HG03066 (cell line): ENCODE results near the gene PARD3B.

Experiments
- ATAC-seq: cut with Tn5 transposase; IDR thresholded peaks from one replicate; pipeline ENCODE4 v1.9.1; 2021; ENCODE audit warnings: low read depth; ENCODE audit not compliant: unreplicated experiment

The PARD3B gene

DNA sequence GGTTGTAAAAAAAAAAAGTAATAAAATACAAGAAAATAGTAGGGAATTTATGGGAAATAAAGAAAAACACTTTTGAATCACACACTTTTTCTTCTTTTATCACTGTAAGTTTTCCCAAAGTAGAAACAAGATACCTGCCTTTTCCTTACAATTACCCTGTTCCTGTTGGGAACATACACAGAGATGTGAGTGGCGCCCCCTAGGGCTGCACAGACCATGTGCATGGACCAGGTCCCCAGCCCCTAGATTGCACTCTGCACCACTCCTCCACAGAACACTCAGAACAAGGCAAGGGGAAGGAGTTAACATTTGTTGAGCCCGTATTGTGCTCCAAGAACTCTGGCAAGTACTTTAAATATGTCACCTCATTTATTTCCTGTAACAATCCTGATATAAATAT is 1018.4 kb downstream of the PARD3B start:
- ATAC-seq = no peak

DNA sequence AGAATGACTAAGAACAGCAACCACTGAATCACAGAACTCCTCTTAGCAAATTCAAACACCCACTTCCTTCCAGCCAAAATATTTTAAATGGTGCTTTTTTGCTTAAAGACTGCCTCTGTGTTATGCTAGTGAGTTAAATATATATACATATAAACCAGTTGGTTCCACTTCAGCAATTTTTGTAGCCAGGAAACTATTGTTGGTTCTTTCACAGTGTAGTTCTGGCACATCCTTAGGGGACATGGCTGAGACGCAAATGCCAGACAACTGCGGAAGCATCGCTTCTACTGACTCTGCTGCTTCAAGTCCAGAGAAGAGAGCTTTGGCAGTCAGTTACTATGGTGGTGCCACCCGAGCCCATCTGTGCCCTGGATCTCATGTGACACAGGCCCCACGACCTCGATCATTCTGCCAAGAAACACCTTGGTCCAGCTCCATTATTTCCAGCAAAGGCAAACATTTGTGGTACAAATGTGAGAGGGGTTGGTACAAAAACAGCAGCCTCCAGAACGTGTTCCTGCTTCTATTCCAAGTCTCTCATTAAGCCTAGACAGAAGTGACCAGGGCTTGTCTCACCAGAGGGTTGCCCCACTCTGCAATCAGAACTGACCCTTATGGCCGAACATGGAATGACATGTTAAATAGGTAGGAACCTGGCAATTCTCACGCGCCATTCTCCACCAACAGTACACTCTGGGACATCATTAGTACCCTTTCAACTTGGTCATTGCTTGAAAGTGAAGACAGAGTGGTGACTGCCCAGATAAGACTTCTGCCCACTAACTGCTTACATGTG is 1019.3 kb downstream of the PARD3B start:
- ATAC-seq = no peak

DNA sequence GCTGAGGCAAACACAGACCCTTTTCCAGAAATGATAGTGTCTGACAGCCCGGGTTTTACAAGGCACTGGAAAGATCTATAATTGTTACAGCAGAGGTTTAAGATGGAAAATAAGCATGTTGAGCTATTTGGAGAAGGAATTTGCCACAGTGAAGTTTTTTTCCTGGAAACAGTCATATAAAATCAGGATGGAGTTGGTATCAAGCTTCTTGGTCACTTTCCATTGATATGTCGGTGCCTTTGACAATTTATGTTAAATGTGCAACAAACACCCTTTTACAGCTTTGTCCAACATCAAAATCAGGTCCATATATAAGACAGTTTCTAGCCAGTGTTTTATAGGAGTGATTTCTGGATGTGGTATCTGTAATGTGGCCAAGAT is 1019.9 kb downstream of the PARD3B start:
- ATAC-seq = no peak

DNA sequence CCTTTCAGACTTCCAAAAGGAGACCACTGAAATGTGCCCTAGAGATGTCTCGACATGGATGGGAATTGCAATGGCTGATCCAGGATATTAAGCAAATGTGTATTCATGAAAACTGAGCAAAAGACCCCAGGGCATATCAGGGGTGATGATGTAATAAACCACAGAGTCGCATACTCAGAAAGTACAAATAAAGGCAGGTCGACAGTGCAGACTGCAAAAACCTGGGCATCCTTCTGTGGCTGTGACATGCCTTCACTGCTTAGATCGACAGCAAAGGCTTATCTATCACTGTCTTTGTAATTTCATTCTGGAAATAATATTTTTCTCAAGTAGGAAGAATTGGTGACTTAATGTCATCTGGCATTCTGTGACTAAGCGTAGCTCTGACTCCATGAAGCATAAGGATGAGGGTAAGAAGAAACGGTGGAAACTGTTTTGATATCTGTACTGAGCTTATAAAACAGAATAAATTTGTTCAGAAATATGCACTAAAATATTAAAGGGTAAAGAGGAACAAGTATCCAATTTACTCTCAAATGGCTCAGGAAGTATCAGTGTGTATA is 1021.4 kb downstream of the PARD3B start:
- ATAC-seq = no peak

DNA sequence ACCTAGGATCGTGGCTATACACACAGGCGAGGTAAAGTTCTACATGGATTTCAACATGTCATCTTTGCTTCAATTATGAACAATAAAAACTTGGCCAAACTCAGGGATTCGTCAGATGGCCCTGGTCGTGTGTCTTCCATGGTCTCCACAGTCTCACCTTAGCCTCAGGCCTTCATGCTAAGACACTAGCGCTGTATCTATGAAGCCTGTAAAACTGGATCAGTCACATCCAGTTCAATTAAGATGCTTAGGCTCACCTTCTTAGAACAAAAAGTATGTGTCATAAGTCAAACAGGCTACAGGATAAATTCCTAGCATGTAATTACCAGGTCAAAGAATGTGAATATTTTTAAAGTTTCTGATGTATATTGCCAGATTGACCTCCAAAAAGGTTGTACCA is 1023.3 kb downstream of the PARD3B start:
- no peak for ATAC-seq

DNA sequence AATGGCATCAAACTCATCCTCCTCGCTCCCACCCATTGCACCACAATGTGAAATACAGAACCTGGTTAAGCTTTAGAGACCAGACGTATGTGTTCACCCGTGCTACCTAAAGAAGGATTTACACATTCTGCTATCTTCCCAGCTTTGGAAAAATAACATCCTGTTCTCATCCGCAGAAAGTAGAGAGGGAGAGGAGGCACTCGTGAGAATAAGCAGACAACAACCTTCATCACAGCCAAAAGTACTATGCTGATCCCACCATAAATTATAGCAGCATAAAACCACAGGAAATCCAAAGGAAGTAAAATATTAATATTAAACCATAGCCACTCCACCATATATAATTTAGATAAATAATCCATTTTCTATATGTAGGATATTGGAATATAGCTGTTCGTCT is 1025.4 kb downstream of the PARD3B start:
- no peak for ATAC-seq

DNA sequence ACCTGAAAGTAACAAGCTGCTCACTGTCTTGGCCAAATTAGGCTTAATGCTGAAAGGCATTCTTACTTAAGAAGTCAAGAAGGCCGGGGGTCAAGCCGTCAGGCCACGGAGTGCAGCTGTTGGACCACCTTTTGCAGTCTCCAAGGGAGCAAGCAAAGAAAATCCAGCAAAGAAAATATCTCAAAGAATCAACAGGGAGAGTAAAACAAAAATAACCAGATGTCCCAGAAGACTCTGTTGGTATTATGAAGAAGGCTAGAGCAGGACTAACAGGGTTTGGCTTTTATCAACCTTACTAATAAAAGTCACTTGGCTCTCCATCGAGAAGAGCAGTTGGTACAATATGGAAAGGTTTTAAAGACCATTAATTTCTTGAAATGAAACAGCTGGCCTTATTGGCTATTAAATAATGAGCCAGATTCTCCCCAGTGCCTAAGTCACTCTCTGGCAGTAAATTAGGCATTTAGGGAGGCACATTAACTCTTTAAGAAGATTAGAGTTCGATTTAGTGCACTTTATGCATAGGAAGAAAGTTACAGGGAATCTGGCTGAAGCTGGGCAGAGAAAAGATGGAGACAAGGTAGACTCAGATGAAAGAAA is 1026.2 kb downstream of the PARD3B start:
- no peak for ATAC-seq

DNA sequence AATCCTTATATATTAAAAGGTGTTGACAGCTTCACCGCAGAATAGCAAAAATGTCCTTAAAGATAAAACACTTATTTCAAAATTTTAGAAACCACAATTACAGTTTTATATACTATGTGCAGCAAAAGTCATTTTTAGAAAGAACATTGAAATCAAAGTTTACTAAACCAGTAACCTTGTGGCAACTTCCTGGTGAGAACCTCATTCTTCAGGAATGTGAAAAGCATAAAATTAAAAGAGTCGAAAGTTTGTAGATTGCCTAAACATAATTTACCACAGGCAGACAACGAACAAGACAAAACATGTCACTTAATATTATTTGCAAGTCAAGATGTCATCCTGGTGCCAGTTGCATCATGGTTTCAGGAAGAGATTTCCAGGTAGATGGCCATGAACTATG is 1028.7 kb downstream of the PARD3B start:
- no peak for ATAC-seq

DNA sequence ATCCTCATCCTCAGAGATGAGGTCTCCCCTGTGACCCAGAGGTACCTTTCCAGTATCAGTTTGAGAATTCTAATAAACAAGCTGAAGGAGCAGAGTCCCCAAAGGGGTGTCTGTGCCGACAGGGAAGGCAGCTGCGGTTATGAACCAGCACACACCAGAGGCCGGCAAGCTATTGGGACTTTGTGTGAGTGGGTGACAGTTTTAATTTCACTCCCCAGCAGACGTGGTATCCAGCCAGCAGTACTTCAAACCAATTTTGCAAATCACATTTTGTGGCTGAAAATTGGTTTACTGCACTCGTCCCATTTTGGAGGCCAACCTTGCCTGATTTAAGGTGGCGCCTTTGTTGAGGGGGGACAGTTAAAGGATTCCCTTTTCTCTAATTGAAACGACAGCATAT is 1034.1 kb downstream of the PARD3B start:
- ATAC-seq = no peak

DNA sequence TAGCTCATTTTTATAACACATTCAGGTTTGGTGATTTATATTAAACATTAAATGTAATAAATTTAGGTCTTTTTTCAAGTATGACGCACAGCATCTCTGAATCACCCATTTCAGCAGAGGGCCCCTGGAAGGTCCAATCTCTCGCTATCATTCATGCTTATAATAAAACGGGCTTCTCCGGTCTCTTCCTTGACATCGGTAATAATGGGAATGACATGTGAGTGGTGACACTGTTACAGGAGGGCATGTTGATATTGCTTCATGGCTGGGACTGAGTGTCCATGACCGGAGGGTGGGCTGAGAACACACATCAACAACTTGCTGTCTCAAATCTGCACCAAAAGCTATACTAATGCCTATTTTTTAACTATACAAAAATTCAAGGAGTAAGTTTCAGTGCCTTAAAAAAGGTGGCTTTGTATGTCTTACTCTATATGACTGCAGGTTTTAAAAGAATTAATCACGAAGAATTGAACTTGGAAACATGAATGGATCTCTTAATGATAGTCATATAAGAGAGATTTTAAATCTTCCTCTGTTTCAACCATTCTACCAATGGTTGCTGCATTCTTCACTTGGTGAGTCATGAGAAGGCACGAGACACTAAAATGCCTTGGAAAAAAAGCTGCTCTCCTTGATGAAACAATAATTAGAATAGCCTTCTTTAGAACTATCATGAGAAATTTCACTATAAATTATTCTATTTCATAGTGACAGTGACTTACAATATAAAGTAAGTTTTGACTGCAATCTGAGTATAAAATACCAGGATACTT is 1035.1 kb downstream of the PARD3B start:
- no peak for ATAC-seq

DNA sequence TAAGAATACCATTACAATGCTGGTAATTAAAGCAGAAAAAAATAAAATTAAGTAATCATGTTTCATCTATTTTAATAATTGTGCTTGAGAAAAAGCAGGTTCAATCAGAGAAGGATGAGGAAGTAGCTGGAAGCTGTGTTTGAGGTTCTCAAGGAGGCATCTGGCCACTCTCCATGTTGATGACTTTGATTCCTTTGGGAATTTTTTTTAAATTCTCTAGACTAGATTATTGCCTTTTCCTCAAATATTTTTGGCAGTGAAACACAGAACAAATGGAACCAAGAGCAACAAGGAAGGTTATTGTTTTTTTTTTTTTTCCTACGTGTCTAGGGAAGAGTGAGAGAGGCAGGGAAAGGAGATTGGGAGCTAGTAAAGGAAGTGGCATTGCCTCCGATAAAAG is 1037.1 kb downstream of the PARD3B start:
- no peak for ATAC-seq

DNA sequence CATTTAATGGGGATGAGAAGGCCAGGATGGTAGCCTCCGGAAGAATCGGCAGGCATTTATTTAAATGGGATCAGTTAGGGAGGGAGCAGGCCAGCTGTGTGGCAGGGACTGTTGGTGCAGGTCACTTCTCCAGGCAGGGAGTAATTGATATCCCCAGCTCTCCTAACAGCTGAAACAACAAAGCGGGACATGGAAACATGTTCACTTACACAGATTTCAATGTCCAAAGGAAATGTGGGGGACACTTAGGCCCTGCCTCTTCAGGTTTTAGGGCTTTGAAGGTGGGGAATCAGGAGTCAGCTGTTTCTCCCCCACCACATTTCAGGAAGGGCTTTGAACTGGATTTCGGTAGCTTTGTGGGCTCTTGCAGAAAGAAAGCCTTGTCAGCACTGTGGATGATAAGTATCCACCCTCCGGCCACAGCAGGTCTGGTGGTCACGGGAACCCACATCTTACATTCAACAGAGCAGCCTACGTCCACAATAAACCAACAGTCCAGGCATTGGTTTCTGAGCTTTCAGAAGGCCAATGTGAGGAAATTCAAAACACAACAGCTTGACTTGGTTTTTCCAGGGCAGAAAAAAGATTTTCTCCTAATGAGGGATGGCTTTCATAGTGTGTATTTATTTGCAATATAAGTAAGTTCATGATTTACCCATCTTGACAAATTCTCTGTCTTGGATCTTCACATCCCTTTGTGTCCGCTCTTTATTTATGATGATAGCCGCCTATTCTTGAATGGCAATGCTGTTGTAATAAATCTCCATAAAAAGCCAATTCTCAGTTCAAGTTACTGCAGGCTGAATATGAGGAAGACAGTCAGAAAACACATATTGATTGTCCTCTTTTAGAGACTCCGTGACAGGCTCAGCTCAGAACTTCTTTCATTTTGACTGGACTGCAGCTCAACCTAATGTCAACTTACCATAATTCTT is 1040.4 kb downstream of the PARD3B start:
- no peak for ATAC-seq

DNA sequence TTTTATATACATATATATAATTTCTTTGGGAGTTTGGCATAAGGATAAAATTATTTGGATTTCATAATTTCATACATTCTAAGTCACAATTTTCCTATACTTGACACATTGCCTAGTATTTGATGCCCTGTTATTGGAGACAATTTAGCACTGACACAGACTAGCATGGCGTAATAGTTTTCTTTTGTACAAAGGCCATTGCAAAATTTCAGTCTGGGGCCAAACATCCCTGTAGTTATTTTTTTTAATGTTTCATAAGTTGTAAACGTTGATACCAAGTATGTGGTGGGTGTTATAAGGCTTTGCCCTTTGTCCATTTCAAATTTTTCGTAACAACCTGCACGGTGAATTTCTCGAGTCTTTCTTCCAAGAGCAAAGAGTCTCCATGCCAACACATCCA is 1041.4 kb downstream of the PARD3B start:
- ATAC-seq = no peak

DNA sequence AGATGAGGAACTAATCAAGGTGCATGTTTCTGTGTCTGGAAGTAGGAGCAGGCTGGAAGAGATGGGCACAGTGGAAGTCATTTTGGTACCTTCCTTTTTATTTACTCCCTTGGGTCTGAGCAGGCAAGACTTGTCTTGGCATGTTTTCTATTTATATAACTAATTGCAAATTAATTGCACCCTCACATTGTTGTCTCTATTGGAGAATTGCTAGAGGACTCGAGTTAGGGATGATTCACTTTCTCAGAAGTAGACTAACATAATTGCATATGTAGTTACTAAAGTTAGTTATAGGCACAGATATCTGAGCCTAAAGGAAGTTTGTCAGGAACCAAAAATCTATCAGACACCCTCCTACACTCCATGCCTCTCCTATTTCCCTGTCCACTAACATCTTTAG is 1044.2 kb downstream of the PARD3B start:
- no peak for ATAC-seq

DNA sequence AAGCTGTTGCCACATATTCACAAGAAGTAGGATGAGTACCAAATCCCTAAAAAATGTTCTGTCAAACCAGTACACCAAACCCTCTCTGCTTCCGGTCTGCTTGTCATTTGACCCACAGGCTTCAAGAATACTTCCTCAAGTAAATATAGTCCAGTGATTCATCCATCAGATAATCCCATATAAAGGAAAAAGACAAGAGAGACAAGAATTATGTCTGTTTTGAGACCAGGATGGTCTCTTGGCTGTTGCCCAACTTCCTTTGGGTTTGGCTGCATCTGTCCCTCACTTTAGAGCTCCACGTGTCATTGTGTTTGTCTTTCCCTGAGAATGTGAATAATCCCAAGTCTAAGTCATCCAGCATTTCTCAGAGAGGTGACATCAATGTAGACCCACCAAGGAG is 1045.5 kb downstream of the PARD3B start:
- no peak for ATAC-seq

DNA sequence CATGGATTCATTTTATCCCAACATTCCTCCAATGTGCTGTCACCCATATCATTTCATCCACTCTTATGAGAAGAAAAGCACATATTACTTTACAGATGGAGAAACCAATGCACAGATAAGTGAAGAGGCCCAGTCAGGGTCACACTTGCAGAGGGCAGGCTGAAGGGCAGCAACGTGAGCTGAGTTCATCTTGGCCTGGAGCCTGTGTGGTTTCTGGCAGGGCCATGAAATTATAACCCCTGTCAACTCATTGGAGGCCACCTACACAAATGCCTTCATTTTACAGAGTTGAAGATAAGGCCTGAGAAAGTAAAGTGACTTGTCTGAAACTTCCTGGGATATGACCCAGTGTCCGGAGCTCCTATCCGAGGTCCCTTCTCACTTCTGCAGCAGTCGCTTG is 1048.6 kb downstream of the PARD3B start:
- ATAC-seq = no peak

DNA sequence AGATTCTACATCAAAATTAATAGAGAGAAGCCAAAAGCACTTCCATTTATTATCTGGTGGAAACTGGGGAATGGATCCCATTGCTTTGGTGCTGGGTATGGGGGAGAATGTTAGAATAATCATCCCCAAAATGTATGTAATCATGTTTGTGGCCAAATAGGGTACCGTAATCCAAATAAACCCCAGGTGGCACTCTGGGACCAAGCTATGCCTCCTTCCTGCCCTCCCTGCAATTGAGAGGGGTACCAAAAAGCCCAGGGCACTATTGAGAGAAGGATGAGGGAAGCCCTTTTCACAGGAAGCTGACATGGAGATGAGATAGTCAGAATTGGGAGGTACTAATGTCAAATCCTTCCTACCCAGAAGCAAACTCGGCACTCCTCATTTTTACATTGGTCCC is 1051.3 kb downstream of the PARD3B start:
- ATAC-seq = no peak

DNA sequence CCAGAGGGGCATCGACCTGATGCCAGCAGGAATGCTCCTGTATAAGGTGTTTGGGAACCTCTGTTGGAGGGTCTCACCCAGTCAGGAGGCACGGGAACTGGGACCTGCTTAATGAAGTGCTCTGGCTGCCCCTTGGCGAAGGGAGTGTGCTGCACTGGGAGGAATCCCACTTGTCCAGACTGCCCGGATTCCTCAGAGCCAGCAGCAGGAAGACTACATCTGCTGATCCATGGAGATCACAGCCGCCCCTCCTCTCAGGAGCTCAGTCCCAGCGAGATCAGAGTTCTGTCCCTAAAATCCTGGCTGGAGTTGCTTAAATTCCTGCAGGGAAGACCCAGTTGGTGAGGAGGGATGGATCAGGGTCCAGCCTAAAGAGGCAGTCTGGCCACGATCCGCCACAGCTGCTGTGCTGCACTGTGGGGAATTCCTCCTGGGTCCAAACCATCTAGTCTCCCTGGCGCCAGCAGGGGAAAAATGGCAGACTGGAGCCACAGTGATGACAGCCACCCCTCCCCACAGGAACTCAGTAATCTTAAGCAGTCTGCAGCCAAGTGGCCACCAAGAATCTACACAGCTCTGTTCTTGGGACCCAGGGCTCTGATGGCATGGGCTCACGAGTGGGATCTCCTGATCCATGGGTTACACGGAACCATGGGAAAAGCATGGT is 1060.5 kb downstream of the PARD3B start:
- ATAC-seq = no peak

DNA sequence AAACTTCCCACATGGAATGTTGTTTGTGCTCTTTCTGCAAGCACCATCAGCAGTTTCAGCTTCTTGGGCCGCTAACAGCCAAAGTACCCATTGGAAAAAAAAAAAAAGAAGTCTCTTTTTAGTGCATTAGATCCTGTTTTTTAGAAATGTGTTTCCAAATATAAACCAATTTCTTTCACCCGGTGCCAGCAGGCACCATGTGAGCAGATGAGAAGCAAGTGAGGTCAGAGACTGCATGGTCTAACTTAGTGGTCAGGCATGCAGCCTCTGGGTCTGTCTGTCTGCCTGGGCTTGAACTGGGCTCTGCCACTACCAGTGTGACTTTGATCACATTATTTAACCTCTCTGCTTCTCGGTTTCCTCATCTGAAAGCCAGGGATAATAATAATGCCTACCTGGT is 1061.9 kb downstream of the PARD3B start:
- no peak for ATAC-seq

DNA sequence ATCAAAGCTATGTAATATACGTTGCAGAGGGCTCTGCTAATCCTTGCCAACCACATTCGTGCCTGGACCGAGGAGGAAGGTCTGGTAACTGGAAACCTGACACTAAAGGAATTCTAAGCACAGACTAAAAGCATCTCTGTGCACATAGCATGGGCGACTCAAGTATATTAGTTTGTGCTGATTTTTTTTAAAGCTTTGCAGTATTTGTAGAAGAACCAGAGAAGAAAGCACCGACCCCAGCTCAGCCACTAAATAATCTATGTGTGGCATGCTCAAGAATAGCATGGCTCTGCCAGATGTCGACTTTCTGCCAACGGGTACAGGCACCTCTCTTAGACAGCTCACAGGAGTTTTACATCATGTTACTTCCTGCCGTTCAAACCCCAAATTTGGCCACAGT is 1063.8 kb downstream of the PARD3B start:
- ATAC-seq = no peak
